HEK293 (cell line): ENCODE measurements around the gene TRABD2A.

ENCODE experiments used
- CTCF ChIA-PET: fragments of 350-600 bp; formaldehyde crosslinking; extraction: SDS; loops from one replicate; lab custom pipeline; 2021; ENCODE audit warnings: antibody characterized with exemption; lab: Yijun Ruan, JAX
- POLR2A ChIA-PET: fragments of 300-600 bp; formaldehyde crosslinking; extraction: SDS; loops from one replicate; lab custom pipeline; 2020; ENCODE audit warnings: antibody characterized with exemption, inconsistent platforms; lab: Yijun Ruan, JAX
- H3K27ac ChIP-seq: fragments of 200-500 bp; sonication (Bioruptor generic); 2 replicates; pipeline ENCODE4 v1.5.1; 2014; ENCODE audit warnings: low read depth, low read length, control low read depth, inconsistent platforms; ENCODE audit errors: extremely low read depth
- H3K36me3 ChIP-seq, 2 experiments: fragments of 200-500 bp in 1 of 2; sonication (Bioruptor generic) in 1 of 2; 1 replicate in 1 of 2; 2 replicates in 1 of 2; pipeline ENCODE4 v1.5.1; 2014 to 2017; ENCODE audit warnings: inconsistent platforms in 2 of 2, low read length in 2 of 2; ENCODE audit not compliant: control insufficient read depth in 2 of 2, insufficient read depth in 1 of 2
- H3K4me1 ChIP-seq: fragments of 200-500 bp; sonication (Bioruptor generic); 2 replicates; pipeline ENCODE4 v1.5.1; 2014; ENCODE audit warnings: mild to moderate bottlenecking, low read length, inconsistent platforms; ENCODE audit not compliant: control insufficient read depth, insufficient read depth
- H3K4me3 ChIP-seq: 2 replicates; pipeline ENCODE4 v1.5.1; 2011; ENCODE audit warnings: low read depth, mild to moderate bottlenecking, control low read depth, low read length, moderate library complexity
- H3K9me3 ChIP-seq: fragments of 200-500 bp; sonication (Bioruptor generic); 2 replicates; pipeline ENCODE4 v1.5.1; 2014; ENCODE audit warnings: low read depth, low read length, inconsistent platforms; ENCODE audit not compliant: control insufficient read depth, insufficient read depth
- EGR2 ChIP-seq: fragments of 450-650 bp; formaldehyde crosslinking; IDR thresholded peaks from 2 replicates; pipeline ENCODE4 v1.5.1; 2016; ENCODE audit warnings: low read depth, missing biosample characterization, missing genetic modification characterization
- GLIS2 ChIP-seq: fragments of 450-650 bp; formaldehyde crosslinking; IDR thresholded peaks from 2 replicates; pipeline ENCODE4 v1.5.1; 2016; ENCODE audit warnings: missing biosample characterization, missing genetic modification characterization
- HOXD13 ChIP-seq: sonication (generic); formaldehyde crosslinking; IDR thresholded peaks from 2 replicates; pipeline ENCODE4 v1.8.0; 2022; ENCODE audit warnings: missing genetic modification reagents, borderline replicate concordance
- KLF10 ChIP-seq: fragments of 450-650 bp; IDR thresholded peaks from 2 replicates; pipeline ENCODE4 v1.5.1; 2018; ENCODE audit warnings: missing biosample characterization, mild to moderate bottlenecking, missing genetic modification characterization
- KLF16 ChIP-seq: fragments of 450-650 bp; formaldehyde crosslinking; IDR thresholded peaks from 2 replicates; pipeline ENCODE4 v1.5.1; 2017; ENCODE audit warnings: missing biosample characterization, missing genetic modification characterization
- YY2 ChIP-seq: fragments of 450-650 bp; formaldehyde crosslinking; IDR thresholded peaks from 2 replicates; pipeline ENCODE4 v1.5.1; 2016; ENCODE audit warnings: missing biosample characterization, missing genetic modification characterization
- ZBTB8A ChIP-seq: fragments of 450-650 bp; formaldehyde crosslinking; IDR thresholded peaks from 2 replicates; pipeline ENCODE4 v1.5.1; 2016; ENCODE audit warnings: missing biosample characterization, missing genetic modification characterization
- ZFHX2 ChIP-seq: fragments of 450-650 bp; formaldehyde crosslinking; conservative IDR thresholded peaks from 2 replicates; pipeline ENCODE4 v1.5.1; 2016; ENCODE audit warnings: missing biosample characterization, missing genetic modification characterization
- ZFP69B ChIP-seq: fragments of 450-650 bp; formaldehyde crosslinking; IDR thresholded peaks from 2 replicates; pipeline ENCODE4 v1.5.1; 2016; ENCODE audit warnings: missing biosample characterization, missing genetic modification characterization
- ZNF112 ChIP-seq: fragments of 450-650 bp; formaldehyde crosslinking; IDR thresholded peaks from 2 replicates; pipeline ENCODE4 v1.5.0; 2017; ENCODE audit warnings: missing biosample characterization, missing genetic modification characterization
- ZNF121 ChIP-seq: fragments of 450-650 bp; formaldehyde crosslinking; IDR thresholded peaks from 2 replicates; pipeline ENCODE4 v1.5.1; 2016; ENCODE audit warnings: missing biosample characterization, missing genetic modification characterization
- ZNF146 ChIP-seq: fragments of 450-650 bp; formaldehyde crosslinking; IDR thresholded peaks from 2 replicates; pipeline ENCODE4 v1.5.1; 2016; ENCODE audit warnings: missing biosample characterization, missing genetic modification characterization
- ZNF157 ChIP-seq: fragments of 450-650 bp; formaldehyde crosslinking; IDR thresholded peaks from 2 replicates; pipeline ENCODE4 v1.5.1; 2016; ENCODE audit warnings: missing biosample characterization, missing genetic modification characterization
- ZNF2 ChIP-seq: fragments of 450-650 bp; formaldehyde crosslinking; IDR thresholded peaks from 2 replicates; pipeline ENCODE4 v1.5.1; 2016; ENCODE audit warnings: missing biosample characterization, missing genetic modification characterization
- ZNF404 ChIP-seq: fragments of 450-650 bp; formaldehyde crosslinking; IDR thresholded peaks from 2 replicates; pipeline ENCODE4 v1.5.1; 2017; ENCODE audit warnings: missing biosample characterization, missing genetic modification characterization
- ZNF48 ChIP-seq: fragments of 450-650 bp; formaldehyde crosslinking; IDR thresholded peaks from 2 replicates; pipeline ENCODE4 v1.5.1; 2016; ENCODE audit warnings: missing biosample characterization, missing genetic modification characterization
- ZNF529 ChIP-seq: fragments of 450-650 bp; formaldehyde crosslinking; IDR thresholded peaks from 2 replicates; pipeline ENCODE4 v1.5.1; 2017; ENCODE audit warnings: missing genetic modification characterization, missing biosample characterization; ENCODE audit not compliant: insufficient replicate concordance
- ZNF555 ChIP-seq: fragments of 450-650 bp; formaldehyde crosslinking; conservative IDR thresholded peaks from 2 replicates; pipeline ENCODE4 v1.5.1; 2017; ENCODE audit warnings: missing biosample characterization, mild to moderate bottlenecking, missing genetic modification characterization, inconsistent platforms
- ZNF600 ChIP-seq: fragments of 450-650 bp; formaldehyde crosslinking; IDR thresholded peaks from 2 replicates; pipeline ENCODE4 v1.5.1; 2016; ENCODE audit warnings: missing biosample characterization, missing genetic modification characterization
- ZNF747 ChIP-seq: fragments of 450-650 bp; formaldehyde crosslinking; IDR thresholded peaks from 2 replicates; pipeline ENCODE4 v1.5.1; 2016; ENCODE audit warnings: missing biosample characterization, missing genetic modification characterization
- ZNF777 ChIP-seq: fragments of 450-650 bp; formaldehyde crosslinking; IDR thresholded peaks from 2 replicates; pipeline ENCODE4 v1.5.1; 2017; ENCODE audit warnings: missing biosample characterization, missing genetic modification characterization, borderline replicate concordance
- ZXDB ChIP-seq: fragments of 450-650 bp; formaldehyde crosslinking; IDR thresholded peaks from 2 replicates; pipeline ENCODE4 v1.5.1; 2016; ENCODE audit warnings: missing biosample characterization, missing genetic modification characterization
- TF ChIP-seq, protein P1 (sequence below): fragments of 450-650 bp; formaldehyde crosslinking; IDR thresholded peaks from 2 replicates; pipeline ENCODE4 v1.5.1; 2016; ENCODE audit warnings: missing biosample characterization, missing genetic modification characterization, low read depth
- TF ChIP-seq, protein P2 (sequence below): fragments of 450-650 bp; formaldehyde crosslinking; IDR thresholded peaks from 2 replicates; pipeline ENCODE4 v1.5.1; 2016; ENCODE audit warnings: missing biosample characterization, missing genetic modification characterization, borderline replicate concordance
- TF ChIP-seq, protein P3 (sequence below): fragments of 450-650 bp; formaldehyde crosslinking; optimal IDR thresholded peaks from 2 replicates; pipeline ENCODE3; 2016; ENCODE audit warnings: missing biosample characterization, mild to moderate bottlenecking, missing genetic modification characterization

TRABD2A gene

DNA sequence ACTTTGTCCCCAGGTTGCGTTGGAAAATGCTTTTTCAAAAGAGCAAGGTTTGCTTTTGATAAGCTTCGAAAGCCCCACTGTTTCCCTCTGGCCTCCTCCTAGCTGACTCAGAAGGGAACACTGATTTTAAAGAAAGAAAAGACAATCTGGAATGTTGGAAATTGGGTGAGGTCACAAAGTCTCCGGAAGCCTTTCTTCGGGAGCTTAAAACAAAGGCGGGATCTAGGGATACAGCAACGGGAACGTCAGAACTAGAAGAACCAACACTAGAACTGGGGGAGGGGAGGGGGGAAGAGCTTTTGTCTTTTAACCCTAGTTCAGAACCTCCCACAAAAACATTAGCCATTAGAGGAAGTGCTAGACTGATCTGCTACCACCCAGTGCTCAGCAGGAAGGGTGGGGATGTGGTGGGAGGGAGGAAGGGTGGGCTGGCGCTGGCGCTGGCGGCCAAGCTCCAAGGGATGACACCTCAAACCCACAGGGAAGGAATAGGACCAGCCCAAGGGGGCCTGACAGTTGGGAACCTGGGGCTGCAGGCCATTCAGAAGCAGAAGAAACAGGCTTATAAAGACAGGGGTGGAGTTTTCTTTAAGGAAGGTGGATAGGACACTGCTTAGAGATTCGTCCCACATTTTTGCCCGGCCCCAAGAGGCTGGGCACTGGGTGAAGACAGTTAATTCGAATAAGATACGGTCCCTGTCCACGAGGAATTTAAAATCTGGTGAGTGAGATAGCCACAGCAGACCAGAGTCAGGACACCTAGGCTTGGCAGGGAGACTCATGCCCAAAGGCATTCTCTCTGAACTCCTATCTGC lies 26.2 kb upstream of the TRABD2A start (continued):
- TF ChIP-seq ZNF555 (tag by site-specific recombination) (no peak), KLF16 (tag by site-specific recombination) (no peak), ZNF48 (tag by site-specific recombination) (no peak), HOXD13 (CRISPR knock-in tag) (no peak), ZNF404 (no peak), ZNF157 (tag by site-specific recombination) (no peak), ZNF146 (tag by site-specific recombination) (no peak), ZNF777 (no peak)

DNA sequence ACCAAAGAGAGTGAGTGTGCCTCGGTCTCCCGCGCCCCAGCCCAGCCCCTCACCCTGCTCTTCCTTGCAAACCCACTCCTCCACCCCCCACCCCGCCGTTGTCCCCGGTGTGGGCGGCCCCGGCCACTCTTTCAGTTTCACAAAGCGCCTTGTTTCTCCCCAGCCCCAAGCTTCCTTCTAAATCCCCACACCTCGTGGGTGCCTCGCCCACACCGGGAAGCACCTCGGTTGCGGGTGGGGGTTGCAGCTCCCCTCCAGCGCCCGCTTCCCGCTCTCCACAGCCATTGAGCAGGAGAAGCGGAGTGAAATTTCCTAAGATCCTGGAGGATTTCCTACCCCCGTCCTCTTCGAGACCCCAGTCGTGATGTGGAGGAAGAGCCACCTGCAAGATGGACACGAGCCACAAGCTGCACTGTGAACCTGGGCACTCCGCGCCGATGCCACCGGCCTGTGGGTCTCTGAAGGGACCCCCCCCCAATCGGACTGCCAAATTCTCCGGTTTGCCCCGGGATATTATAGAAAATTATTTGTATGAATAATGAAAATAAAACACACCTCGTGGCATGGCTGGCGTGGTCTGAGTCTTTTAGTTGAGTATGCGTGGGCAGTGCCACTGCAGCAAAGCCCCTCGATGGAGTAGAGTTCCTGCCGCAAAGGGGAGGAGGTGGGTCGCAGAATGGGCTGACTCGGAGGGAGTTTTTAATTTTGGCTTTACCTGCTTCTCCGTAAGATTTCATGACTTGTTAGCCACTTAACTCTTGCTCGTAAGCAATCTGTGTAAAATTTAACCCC lies 25.4 kb upstream of the TRABD2A start:
- peak overlapping the region; percentile 81 for H3K27ac ChIP-seq
- ChIA-PET CTCF (interaction anchor here (0.5 to 3.5 kb wide), 7 partner anchors 12 to 394 kb away, joined by 3 to 24 read pairs (median 3); no protein-coding TSS in a partner anchor), POLR2A (interaction anchor here (0.6 to 4.7 kb wide), 14 partner anchors 11 to 710 kb away, joined by 3 to 38 read pairs (median 4); partner anchors contain the start of genes TRABD2A and USP39)
- H3K4me3 ChIP-seq, result peak overlapping the region; percentile 88
- no peaks in the 10 kb centered on the region for H3K9me3 ChIP-seq
- H3K4me1 ChIP-seq, result peaks cover 5% of the 10 kb centered on the region
- TF ChIP-seq, protein P1, sequence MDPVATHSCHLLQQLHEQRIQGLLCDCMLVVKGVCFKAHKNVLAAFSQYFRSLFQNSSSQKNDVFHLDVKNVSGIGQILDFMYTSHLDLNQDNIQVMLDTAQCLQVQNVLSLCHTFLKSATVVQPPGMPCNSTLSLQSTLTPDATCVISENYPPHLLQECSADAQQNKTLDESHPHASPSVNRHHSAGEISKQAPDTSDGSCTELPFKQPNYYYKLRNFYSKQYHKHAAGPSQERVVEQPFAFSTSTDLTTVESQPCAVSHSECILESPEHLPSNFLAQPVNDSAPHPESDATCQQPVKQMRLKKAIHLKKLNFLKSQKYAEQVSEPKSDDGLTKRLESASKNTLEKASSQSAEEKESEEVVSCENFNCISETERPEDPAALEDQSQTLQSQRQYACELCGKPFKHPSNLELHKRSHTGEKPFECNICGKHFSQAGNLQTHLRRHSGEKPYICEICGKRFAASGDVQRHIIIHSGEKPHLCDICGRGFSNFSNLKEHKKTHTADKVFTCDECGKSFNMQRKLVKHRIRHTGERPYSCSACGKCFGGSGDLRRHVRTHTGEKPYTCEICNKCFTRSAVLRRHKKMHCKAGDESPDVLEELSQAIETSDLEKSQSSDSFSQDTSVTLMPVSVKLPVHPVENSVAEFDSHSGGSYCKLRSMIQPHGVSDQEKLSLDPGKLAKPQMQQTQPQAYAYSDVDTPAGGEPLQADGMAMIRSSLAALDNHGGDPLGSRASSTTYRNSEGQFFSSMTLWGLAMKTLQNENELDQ (tag by site-specific recombination), result no peak
- TF ChIP-seq ZNF747 (tag by site-specific recombination), result 0 out of 2 replicates have a peak, but pooled peaks have one; percentile 7
- peak; percentile 73 for TF ChIP-seq EGR2 (tag by site-specific recombination)
- TF ChIP-seq ZNF600 (tag by site-specific recombination), result no peak
- peak; percentile 8; the same call in 1 of the 2 replicates for TF ChIP-seq GLIS2 (tag by site-specific recombination)
- TF ChIP-seq ZFHX2 (tag by site-specific recombination), result peak; percentile 70
- H3K36me3 ChIP-seq, result peaks cover 0 to 11% of the 10 kb centered on the region in 2 experiments; a peak in 2 of 3 replicates

DNA sequence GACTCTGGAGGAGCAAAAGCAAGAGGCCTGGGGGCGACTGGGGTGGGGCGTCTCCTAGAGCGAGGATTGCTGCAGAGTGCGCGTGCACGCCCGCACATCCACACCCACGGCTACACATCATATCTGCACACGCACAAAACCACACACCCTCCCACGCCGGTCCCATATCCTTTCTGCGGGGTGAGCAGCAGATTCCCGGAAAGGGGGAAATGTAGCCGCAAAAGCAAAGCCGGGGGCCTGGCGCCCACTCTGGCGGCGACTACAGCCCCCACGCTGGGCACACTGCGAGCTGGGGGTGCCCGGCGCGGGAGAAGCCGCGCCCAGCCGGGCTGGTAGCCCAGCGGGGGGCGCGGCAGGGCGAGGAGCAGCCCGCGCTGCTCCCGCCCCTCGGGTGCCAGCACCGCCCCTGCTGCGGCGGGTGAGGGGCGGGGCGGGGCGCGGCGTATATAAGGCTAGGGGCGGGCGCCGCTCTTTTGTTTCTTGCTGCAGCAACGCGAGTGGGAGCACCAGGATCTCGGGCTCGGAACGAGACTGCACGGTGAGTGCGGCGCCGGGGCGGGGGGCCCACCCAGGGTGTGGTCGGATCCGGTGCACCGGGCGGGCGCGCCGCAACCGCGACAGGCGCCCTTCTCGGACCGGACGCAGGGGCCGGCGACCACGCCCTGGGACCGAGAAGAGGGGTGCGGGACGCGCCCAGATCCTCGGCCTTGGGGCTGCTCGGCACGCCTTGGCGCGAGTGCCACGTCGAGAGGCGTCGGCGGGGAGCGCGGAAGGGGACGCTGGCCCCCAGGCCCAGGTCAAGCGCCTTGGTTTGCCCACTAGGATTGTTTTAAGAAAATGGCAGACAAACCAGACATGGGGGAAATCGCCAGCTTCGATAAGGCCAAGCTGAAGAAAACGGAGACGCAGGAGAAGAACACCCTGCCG lies 24.6 kb upstream of the TRABD2A start, which contains the start of gene TMSB10:
TMSB10 (plus strand) TSS at position 476 of the 927 bp plus-strand sequence.
- peaks cover 5% of the 10 kb centered on the region for H3K4me1 ChIP-seq
- POLR2A ChIA-PET, result interaction anchor here (1.0 to 4.7 kb wide), 8 partner anchors 12 to 54 kb away, joined by 3 to 38 read pairs (median 9); partner anchors contain the start of gene TRABD2A
- CTCF ChIA-PET, result interaction anchor here (0.6 to 3.5 kb wide), 4 partner anchors 13 to 36 kb away, joined by 3 to 24 read pairs (median 4); no protein-coding TSS in a partner anchor
- H3K9me3 ChIP-seq, result no peaks in the 10 kb centered on the region
- H3K36me3 ChIP-seq, result peaks cover 0 to 11% of the 10 kb centered on the region in 2 experiments; a peak in 2 of 3 replicates
- peak within 1 kb of the TSS; percentile 81 for H3K27ac ChIP-seq
- H3K4me3 ChIP-seq, result peak within 1 kb of the TSS; percentile 88
- no peak for TF ChIP-seq ZNF529 (tag by site-specific recombination)
- peak; percentile 81 for TF ChIP-seq ZFP69B (tag by site-specific recombination)
- peak; percentile 62; the same call in 1 of the 2 replicates for TF ChIP-seq YY2 (tag by site-specific recombination)
- peak; percentile 99 for TF ChIP-seq ZFHX2 (tag by site-specific recombination)
- TF ChIP-seq, protein P2, sequence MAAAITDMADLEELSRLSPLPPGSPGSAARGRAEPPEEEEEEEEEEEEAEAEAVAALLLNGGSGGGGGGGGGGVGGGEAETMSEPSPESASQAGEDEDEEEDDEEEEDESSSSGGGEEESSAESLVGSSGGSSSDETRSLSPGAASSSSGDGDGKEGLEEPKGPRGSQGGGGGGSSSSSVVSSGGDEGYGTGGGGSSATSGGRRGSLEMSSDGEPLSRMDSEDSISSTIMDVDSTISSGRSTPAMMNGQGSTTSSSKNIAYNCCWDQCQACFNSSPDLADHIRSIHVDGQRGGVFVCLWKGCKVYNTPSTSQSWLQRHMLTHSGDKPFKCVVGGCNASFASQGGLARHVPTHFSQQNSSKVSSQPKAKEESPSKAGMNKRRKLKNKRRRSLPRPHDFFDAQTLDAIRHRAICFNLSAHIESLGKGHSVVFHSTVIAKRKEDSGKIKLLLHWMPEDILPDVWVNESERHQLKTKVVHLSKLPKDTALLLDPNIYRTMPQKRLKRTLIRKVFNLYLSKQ, result no peak
- TF ChIP-seq KLF10 (tag by site-specific recombination), result peak; percentile 74
- peak; percentile 97 for TF ChIP-seq ZBTB8A (tag by site-specific recombination)
- no peak for TF ChIP-seq ZNF2
- TF ChIP-seq, protein P3, sequence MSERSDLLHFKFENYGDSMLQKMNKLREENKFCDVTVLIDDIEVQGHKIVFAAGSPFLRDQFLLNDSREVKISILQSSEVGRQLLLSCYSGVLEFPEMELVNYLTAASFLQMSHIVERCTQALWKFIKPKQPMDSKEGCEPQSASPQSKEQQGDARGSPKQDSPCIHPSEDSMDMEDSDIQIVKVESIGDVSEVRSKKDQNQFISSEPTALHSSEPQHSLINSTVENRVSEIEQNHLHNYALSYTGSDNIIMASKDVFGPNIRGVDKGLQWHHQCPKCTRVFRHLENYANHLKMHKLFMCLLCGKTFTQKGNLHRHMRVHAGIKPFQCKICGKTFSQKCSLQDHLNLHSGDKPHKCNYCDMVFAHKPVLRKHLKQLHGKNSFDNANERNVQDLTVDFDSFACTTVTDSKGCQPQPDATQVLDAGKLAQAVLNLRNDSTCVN, result peak; percentile 85
- TF ChIP-seq ZNF112 (tag by site-specific recombination), result no peak
- TF ChIP-seq ZXDB (tag by site-specific recombination), result peak; percentile 54; the same call in 1 of the 2 replicates
- no peak for TF ChIP-seq ZNF121 (tag by site-specific recombination)
